HG03103 (cell line): ENCODE results near the gene LCNL1.

Source experiments
- ATAC-seq: cut with Tn5 transposase; IDR thresholded peaks from one replicate; pipeline ENCODE4 v1.9.1; 2021; ENCODE audit warnings: low read depth; ENCODE audit not compliant: unreplicated experiment

LCNL1 gene

DNA sequence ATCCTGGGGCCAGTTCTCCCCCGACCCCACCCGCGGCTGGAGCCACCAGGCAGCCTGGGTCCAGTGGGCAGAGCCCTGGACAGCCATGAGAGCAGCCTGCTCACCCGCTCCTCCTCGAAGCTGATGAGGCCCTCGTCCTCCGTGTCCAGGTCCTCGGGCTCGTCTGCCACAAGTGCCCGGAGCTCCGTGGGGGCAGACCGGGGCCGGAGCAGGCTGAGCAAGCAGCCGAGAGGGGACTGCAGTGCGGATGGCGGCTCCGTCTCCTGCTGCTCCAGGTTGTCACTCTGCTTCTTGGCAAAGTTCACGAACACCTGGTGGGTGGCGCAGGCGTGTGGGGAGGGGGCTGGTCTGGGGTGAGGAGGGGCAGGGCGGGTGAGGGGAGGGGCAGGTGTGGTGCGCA is 25.5 kb downstream of the LCNL1 start:
- ATAC-seq, result no peak

- no peak for ATAC-seq
Observed at GRCh38 chr9:137009217-137009616, 26.4 kb downstream of the LCNL1 start.

GRCh38 chr9:137009938-137010732 is 27.3 kb downstream of the LCNL1 start:
- no peak for ATAC-seq

GRCh38 chr9:137011156-137011555 is 28.4 kb downstream of the LCNL1 start:
- ATAC-seq, result no peak

DNA sequence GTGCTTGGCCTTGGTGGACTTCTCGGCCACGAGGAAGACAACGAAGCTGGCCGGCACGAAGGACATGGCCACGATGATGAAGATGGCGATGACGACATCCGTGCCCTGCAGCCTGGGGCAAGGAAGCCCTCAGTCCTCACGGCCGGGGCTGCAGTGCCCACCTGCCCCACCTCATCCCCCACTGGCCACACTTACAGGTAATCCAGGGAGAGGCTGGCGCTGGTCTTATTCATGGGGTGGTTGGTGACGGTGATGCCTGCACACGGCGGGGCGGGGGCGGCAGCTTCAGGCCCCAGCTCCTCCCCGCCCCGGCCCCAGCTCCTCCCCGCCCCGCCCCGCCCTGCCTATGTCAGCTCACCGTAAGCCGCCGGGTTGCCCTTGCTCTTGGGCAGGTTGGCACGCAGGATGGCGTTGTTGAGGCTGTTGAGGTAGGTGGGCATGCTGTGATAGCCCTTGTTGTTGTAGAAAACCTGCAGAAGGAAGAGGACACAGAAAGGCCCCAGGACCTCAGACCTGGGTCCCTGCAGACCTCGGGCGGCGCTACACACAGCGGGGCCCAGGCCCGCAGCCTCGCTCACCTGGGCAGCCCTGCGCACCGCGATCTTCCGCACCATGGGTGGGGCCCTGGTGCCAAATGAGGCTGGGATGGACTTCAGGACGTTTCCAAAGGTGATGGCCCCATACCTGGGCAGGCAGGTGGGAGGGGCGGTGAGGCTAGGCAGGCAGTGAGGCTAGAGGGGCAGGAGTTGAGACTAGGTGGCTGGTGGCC is 29.3 kb downstream of the LCNL1 start:
- ATAC-seq, result no peak

DNA sequence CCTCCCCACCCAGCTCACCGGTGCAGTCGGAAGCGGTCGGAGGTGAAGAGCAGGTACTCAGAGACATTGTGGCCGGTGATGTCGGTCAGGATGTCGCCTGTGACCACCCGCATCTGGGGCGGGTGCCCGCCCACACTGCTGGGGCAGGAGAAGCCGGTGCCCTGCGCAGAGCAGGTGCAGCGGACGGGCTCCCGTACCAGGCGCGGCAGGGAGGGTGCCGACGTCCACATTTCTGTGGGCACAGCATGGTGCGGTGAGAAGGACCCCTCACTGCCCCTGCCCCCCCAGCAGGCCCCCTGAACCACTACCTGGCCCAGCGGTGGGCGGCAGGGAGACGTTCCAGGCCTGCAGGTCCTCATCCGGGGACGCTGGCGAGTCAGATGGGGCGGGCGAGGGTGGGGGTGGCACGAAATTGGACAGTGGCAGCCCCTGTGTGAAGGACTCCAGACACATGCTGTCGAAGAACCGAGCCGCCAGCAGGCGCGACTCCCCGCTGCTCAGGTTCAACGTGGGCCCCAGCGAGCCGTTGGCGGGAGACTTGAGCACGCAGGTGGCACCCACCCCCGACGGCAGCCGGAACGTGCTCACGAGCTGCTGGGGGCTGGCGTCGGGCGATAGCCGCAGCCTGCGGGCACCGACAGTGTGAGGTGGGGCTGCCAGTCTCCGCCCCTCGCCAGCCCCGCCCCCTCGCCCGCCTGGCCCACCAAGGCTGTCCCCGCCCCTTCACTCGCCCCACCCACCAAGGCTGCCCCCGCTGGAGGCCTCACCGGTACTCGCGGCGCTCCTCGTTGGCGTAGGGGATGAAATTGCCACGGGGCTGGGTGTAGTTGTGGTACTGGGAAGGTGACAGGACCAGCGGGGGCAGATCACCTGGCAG is 30.1 kb downstream of the LCNL1 start:
- ATAC-seq, result no peak

DNA sequence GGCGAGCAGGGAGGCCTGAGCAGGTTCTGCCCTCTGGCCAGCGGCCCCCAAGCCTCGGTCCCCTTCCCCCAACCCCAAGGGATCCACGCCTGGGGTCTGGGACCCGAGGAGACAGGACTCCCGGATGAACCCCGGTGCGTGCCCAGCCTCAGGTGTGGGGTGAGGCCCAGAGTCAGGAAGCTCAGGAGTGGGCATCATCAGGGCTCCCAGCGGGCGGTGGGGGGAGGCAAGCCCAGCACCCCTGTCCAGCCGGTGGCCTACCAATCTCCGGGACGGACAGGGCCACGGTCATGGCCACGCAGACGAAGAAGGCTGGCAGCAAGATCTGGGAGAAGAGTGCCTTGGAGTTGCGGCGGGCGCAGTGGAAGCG is 30.8 kb downstream of the LCNL1 start:
- ATAC-seq, result no peak

DNA sequence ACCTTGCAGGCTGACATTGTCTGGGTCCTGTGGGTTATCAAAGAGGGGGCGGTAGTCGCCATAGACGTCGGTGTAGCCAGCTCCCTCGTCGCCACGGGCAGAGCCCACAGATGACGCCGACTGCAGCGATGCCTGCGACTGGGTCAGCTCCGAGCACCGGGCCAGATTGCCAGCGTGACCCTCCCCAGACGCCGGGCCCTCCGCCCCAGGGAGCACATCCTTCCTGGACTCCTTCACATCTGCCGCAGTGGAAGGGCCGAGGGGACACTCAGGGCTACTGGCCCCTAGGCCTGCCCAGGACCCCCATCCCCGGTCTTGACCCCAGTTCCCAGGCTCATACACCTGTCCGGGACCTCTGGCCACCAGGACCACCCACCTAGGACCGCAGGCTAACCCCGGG is 31.4 kb downstream of the LCNL1 start:
- ATAC-seq, result no peak

DNA sequence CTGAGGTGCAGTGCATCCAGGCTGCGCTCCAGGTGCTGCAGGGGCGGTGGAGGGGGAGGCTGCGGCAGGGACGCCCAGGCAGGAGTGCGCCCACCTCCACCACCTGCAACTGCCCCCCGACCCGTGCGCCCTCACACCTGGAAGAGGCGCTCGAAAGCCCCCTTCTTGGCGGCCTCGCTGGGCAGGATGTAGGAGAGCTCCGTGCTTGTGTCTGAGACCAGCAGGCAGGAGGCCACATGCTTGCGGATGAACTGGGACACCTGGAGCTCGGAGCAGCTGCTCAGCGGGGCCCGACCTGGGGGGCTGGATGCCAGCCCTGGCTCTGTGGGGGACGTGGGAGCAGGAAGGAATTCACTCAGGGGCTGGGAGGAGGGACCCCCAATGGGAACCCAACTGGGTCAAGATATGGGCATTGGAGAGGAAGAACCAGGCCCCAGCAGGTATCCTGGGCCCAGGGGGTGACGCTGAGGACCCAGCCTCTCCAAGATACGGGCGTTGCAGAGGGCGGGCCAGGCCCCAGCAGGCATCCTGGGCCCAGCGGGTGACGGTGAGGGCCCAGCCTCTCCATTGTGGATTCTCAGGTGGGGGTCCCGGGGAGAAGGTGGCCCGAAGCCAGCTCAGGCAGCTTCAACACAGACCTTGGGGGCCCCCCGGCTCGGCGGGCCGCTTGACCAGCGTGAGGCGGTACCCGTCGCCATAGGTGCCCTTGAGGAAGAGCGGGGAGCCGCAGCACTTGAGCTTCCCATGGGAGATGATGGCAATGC is 32.2 kb downstream of the LCNL1 start:
- no peak for ATAC-seq

- ATAC-seq, result no peak
Observed at GRCh38 chr9:137015540-137015930, 32.7 kb downstream of the LCNL1 start.

GRCh38 chr9:137015976-137016375 is 33.2 kb downstream of the LCNL1 start:
- no peak for ATAC-seq

DNA sequence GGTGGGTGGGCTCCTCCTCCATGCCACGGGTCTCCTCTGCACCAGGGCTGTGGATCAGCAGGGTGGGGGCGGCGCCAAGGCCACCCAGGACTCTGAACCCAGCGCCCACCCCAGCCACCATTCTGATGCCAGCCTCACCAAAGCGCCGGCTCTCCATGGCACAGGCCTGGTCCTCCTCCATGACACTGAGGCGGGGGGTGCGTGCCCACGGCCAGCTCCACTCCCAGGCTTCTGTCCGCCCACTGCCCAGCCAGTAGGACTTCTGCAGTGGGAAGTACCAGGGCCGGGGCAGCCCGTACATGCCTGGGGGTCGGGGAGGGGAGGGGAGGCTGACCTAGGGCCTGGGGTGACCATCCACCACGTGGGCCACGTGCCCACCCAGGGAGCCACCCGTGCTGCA is 33.6 kb downstream of the LCNL1 start:
- no peak for ATAC-seq

DNA sequence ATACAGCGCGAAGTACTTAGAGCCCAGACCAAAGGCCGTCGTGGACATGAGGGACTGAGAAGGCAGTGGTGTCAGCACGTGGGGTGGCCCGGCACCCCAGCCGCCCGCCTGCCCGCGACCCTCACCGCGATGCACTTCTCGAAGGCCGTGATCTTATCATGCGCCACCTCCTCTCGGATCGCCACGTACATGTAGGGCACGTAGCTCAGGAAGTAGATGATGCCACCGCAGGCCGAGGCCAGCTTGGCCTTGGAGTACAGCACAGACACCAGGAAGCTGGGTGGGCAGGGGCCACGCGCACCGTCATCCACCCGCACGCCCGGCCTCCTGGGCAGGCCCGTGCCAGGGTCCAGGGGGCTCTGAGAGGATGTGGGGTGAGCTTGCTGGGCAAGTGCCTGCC is 34.3 kb downstream of the LCNL1 start:
- no peak for ATAC-seq

DNA sequence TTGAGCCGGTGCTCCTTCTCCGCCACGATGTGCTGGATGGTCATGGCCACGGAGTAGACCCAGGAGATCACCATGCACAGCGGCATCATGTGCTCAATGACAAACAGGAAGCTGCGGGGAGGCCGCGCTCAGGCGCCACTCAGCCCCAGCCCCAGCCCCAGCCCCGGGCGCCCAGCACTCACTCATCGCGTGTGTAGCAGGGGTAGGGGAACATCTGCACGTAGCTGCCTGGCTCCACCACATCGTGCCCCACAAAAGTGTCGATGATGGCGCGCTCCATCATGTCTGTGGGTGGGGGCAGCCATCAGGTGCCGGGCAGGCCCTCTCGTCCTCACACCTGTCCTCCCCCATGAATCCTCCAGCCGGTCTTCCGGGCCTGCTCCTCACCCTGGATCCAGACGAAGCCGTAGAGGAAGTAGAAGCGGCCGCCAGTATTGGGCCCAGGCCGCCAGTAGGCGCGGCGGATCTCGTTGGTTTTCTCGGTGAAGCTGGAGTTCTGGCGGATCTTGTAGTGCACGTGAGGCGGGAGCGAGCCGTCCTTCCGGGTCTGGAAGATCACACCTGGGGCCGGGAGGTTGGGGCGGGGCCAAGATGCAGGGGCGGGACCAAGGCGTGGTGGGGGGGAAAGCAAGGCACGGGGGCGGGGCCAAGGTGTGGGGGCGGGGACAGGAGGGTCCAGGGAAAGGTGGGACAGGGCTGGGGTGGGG is 35.2 kb downstream of the LCNL1 start:
- no peak for ATAC-seq

DNA sequence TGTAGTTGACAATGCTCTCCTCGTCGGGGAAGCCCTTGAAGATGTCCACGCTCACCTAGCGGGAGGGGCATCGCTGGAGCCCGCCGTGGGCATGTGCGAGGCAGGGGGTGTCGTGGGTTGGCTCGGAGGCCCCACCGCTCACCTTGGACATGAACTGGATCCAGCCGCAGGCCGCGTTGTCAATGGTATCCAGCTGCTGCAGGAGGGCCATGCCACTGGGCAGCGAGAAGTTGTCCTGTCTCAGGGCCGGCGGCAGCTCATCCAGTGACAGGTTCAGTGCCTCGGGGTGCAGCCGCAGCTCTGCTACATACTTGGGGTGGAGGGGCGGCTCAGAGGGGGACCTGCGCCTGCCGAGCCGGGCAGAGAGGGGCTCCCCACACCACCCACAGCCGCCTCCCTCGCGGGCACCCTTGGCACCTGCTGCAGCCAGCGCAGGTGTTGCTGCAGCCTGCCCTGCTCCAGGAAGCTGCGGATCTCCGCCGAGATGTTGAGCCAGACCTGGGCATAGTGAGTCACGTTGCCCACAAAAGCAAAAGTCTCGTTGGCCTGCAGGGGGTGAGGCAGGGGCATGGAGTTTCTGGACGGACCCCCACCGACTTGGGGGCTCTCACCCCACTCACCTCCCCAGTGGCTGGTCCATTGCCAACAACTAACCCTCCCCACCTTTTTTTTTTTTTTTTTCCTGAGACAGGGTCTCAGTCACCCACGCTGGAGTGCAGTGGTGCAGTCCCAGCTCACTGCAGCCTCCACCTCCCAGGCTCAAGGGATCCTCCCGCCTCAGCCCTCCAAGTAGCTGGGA is 36.2 kb downstream of the LCNL1 start:
- no peak for ATAC-seq

DNA sequence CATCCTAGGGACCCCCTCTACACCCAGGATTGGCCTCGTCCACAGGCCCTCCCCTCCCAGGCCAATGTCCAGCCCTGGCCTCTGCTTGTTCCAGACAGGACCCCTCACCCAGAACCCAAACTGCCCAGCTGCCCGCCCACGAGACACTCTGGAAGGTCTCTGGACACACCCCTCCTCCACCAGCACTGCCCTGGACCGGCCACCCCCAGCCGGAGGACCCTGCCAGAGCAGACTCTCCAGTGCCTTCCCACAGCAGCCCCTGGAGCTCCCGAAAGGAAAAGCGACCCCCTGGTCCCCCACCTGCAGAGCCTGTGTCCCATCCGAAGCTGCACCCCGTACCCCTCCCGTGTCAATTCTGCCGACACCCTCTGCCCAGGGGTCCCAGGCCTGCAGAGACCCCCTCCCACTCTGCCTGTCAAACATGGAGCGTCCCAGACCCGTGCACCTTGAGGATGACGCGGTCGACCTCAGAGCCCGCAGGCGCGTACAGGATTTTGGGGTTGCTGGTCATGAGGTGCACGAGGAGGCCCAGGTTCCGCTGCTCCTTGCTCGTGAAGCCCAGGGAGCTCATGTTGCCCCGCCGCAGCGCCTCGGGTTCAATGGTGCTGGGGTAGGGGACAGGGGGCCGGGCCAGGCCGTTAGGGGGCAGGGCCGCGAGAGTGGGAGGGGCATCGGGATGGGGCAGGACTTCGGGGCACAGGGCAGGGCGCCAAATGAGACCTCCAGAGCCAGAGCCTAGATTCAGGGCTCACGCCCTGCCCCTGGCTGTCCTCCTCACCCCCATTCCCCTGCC is 37.3 kb downstream of the LCNL1 start:
- no peak for ATAC-seq

DNA sequence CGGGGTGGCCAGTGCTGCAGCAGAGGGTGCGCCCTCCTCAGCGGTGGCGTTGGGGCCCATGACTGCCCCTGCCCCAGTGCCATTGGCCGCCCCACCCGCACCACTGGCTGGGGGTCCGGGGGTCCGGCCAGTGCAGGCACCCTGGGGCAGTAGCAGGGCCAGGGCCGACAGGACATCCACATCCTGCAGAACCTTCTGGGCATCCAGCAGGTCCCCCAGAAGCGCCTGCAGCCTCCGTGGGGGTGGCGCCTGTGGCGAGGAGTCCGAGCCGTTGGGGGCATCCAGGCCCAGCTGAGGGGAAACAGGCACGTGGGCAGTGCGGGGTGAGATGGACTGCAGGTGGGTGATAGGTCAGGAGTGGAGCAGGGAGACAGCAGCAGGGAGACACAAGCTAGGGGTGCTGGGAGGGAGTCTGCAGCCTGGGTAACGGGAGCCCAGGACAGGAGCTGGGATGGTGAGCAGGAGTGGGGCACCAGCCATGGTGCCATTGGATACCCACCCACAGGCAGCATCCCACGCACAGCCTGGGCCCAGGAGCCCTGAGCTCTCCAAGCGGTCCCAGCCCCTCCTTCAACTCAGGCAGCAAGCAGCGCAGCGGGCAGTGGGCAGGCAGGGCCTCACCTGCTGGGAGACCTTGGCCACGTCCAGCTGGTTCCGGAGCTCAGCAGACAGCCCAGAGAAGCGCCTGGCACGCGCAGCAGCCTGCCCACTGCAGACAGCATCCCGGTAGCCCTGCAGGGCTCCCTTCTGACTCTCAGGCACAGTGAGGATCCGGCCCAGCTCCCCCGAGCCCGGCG is 38.2 kb downstream of the LCNL1 start:
- no peak for ATAC-seq
